Measurements from ENCODE around the gene RAPGEF5.

Gene RAPGEF5

GRCh38 chr7:22252016-22252415 is 104.9 kb downstream of the RAPGEF5 start:
- H3K9me3 ChIP-seq (ENCODE audit: low read length): no peaks in the 10 kb centered on the region
- H3K4me3 ChIP-seq (ENCODE audit: low read length): no peak overlapping the region
- H3K4me1 ChIP-seq (ENCODE audit: insufficient read depth, low read length): peaks cover 23% of the 10 kb centered on the region
- no peaks in the 10 kb centered on the region for H3K27me3 ChIP-seq (ENCODE audit: insufficient read depth, low read length)
- H3K36me3 ChIP-seq (ENCODE audit: insufficient read depth, low read length): no peaks in the 10 kb centered on the region
- no peak overlapping the region for H2AFZ ChIP-seq (ENCODE audit: low read depth, low read length)

DNA sequence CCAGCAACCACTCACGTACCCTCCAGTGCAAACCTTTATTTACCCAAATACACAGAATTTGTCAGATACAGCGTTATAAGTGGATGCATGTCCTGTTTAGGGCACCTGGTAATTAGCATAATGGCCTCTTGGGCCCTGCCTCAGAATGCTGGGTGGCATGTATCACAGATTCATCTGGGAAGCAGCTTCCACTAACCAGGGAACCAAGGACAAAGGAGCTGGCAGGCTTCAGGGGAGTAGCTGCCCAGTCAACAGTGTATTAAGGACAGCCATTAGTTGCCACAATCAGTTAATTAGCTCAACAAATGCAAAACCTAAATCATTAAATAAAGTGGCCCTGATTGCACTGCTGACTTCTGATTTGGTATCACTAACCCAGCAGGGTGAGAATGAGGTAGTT is 105.7 kb downstream of the RAPGEF5 start:
- Histone ChIP-seq H2AFZ (ENCODE audit: low read depth, low read length) (no peak overlapping the region), H3K4me3 (ENCODE audit: low read length) (no peak overlapping the region), H3K27me3 (ENCODE audit: insufficient read depth, low read length) (no peaks in the 10 kb centered on the region), H3K9me3 (ENCODE audit: low read length) (no peaks in the 10 kb centered on the region), H3K36me3 (ENCODE audit: insufficient read depth, low read length) (no peaks in the 10 kb centered on the region), H3K4me1 (ENCODE audit: insufficient read depth, low read length) (peaks cover 23% of the 10 kb centered on the region)

DNA sequence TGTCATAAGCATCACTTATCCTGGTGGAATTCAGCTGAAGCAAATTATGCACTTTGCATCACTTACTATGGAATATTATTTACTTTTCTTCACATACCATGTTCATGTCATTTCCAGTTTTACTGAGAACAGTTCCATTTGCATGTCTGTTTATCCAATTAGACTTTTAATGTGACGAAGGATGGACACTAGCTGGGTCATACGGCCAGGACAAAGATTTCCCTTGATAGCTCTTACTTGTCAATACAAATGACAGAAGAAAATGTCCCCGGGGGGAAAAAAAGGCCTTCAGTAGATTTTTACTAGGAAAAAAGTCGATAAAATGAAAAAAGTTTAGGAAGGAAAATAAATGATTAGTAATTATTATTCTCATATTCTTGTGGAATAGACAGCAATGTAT is 106.6 kb downstream of the RAPGEF5 start:
- H3K27me3 ChIP-seq (ENCODE audit: insufficient read depth, low read length): no peaks in the 10 kb centered on the region
- H2AFZ ChIP-seq (ENCODE audit: low read depth, low read length): no peak overlapping the region
- no peaks in the 10 kb centered on the region for H3K9me3 ChIP-seq (ENCODE audit: low read length)
- no peak overlapping the region for H3K4me3 ChIP-seq (ENCODE audit: low read length)
- H3K4me1 ChIP-seq (ENCODE audit: insufficient read depth, low read length): peaks cover 23% of the 10 kb centered on the region
- H3K36me3 ChIP-seq (ENCODE audit: insufficient read depth, low read length): no peaks in the 10 kb centered on the region

- Histone ChIP-seq H3K36me3 (ENCODE audit: insufficient read depth, low read length) (no peaks in the 10 kb centered on the region), H3K9me3 (ENCODE audit: low read length) (no peaks in the 10 kb centered on the region), H2AFZ (ENCODE audit: low read depth, low read length) (no peak overlapping the region), H3K27me3 (ENCODE audit: insufficient read depth, low read length) (no peaks in the 10 kb centered on the region), H3K4me1 (ENCODE audit: insufficient read depth, low read length) (peaks cover 20% of the 10 kb centered on the region), H3K4me3 (ENCODE audit: low read length) (no peak overlapping the region)
Measured at GRCh38 chr7:22248111-22248809, 108.7 kb downstream of the RAPGEF5 start.

DNA sequence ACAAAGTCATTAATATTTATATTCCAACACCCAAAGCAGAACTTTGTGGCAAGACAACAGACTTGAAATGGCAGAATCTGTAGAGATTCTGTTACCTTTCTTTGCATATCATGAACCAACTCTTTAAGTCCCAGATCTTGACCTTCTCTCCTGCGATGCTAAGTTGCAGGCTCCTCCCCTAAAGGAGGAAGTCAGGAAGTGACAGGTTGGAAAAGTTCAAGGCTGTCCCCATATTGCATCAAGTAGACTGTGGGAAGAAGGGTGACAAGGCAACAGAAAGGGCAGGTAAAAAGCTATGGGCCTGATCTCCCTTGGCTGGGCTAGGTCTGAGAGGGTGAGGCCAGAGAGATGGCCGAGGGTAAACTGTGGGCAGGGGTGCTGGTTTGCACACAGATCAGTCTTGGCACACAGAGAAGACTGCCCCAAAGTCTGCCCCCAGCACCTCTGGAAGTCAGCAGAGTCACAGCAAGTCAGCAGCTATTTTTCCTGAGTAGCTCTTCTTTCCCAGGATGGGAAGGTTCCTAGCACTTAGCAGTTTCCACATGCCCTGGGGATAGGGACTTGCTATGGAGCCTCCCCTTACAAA is 115.1 kb downstream of the RAPGEF5 start:
- no peaks in the 10 kb centered on the region for H3K4me1 ChIP-seq (ENCODE audit: insufficient read depth, low read length)
- no peak overlapping the region for H3K4me3 ChIP-seq (ENCODE audit: low read length)
- H3K9me3 ChIP-seq (ENCODE audit: low read length): no peaks in the 10 kb centered on the region
- H2AFZ ChIP-seq (ENCODE audit: low read depth, low read length): no peak overlapping the region
- H3K27me3 ChIP-seq (ENCODE audit: insufficient read depth, low read length): no peaks in the 10 kb centered on the region
- no peaks in the 10 kb centered on the region for H3K36me3 ChIP-seq (ENCODE audit: insufficient read depth, low read length)

- no peaks in the 10 kb centered on the region for H3K9me3 ChIP-seq (ENCODE audit: low read length)
- no peaks in the 10 kb centered on the region for H3K27me3 ChIP-seq (ENCODE audit: insufficient read depth, low read length)
- no peak overlapping the region for H2AFZ ChIP-seq (ENCODE audit: low read depth, low read length)
- H3K4me1 ChIP-seq (ENCODE audit: insufficient read depth, low read length): no peaks in the 10 kb centered on the region
- no peaks in the 10 kb centered on the region for H3K36me3 ChIP-seq (ENCODE audit: insufficient read depth, low read length)
- H3K4me3 ChIP-seq (ENCODE audit: low read length): no peak overlapping the region
Measured at GRCh38 chr7:22240904-22241571, 115.9 kb downstream of the RAPGEF5 start.

- Histone ChIP-seq H3K9me3 (ENCODE audit: low read length) (no peaks in the 10 kb centered on the region), H3K4me3 (ENCODE audit: low read length) (no peak overlapping the region), H2AFZ (ENCODE audit: low read depth, low read length) (no peak overlapping the region), H3K36me3 (ENCODE audit: insufficient read depth, low read length) (no peaks in the 10 kb centered on the region), H3K27me3 (ENCODE audit: insufficient read depth, low read length) (no peaks in the 10 kb centered on the region), H3K4me1 (ENCODE audit: insufficient read depth, low read length) (no peaks in the 10 kb centered on the region)
Measured at GRCh38 chr7:22238354-22239311, 118.3 kb downstream of the RAPGEF5 start.

GRCh38 chr7:22235134-22235533 is 121.8 kb downstream of the RAPGEF5 start:
- no peak overlapping the region for H2AFZ ChIP-seq (ENCODE audit: low read depth, low read length)
- H3K36me3 ChIP-seq (ENCODE audit: insufficient read depth, low read length): no peaks in the 10 kb centered on the region
- peaks cover 4% of the 10 kb centered on the region for H3K4me1 ChIP-seq (ENCODE audit: insufficient read depth, low read length)
- no peak overlapping the region for H3K4me3 ChIP-seq (ENCODE audit: low read length)
- no peaks in the 10 kb centered on the region for H3K9me3 ChIP-seq (ENCODE audit: low read length)
- no peaks in the 10 kb centered on the region for H3K27me3 ChIP-seq (ENCODE audit: insufficient read depth, low read length)

DNA sequence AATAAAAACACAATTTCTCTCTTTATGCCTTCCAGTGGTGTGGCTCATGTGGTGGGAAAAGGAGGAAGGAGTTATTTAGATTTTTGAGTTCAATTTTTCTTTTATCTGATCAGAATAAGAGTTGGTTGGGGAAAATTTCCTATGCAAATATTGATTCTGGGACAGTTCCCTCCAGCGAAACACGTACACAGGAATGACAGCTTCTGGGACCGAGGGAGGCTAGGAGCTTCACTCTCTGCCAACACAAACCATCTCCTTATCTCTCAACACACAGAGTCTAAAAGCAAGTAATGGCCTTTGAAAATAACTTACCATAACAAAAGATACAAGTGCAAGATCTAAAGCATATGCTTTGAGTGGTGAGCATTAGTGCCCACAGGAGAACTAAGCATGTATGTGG is 122.7 kb downstream of the RAPGEF5 start:
- H3K9me3 ChIP-seq (ENCODE audit: low read length): no peaks in the 10 kb centered on the region
- no peaks in the 10 kb centered on the region for H3K36me3 ChIP-seq (ENCODE audit: insufficient read depth, low read length)
- peaks cover 4% of the 10 kb centered on the region for H3K4me1 ChIP-seq (ENCODE audit: insufficient read depth, low read length)
- H2AFZ ChIP-seq (ENCODE audit: low read depth, low read length): no peak overlapping the region
- H3K27me3 ChIP-seq (ENCODE audit: insufficient read depth, low read length): no peaks in the 10 kb centered on the region
- no peak overlapping the region for H3K4me3 ChIP-seq (ENCODE audit: low read length)

GRCh38 chr7:22231806-22232205 is 125.1 kb downstream of the RAPGEF5 start:
- H2AFZ ChIP-seq (ENCODE audit: low read depth, low read length): no peak overlapping the region
- H3K4me1 ChIP-seq (ENCODE audit: insufficient read depth, low read length): peaks cover 4% of the 10 kb centered on the region
- no peak overlapping the region for H3K4me3 ChIP-seq (ENCODE audit: low read length)
- no peaks in the 10 kb centered on the region for H3K27me3 ChIP-seq (ENCODE audit: insufficient read depth, low read length)
- H3K9me3 ChIP-seq (ENCODE audit: low read length): no peaks in the 10 kb centered on the region
- H3K36me3 ChIP-seq (ENCODE audit: insufficient read depth, low read length): no peaks in the 10 kb centered on the region

- Histone ChIP-seq H3K9me3 (ENCODE audit: low read length) (no peaks in the 10 kb centered on the region), H3K4me1 (ENCODE audit: insufficient read depth, low read length) (peaks cover 4% of the 10 kb centered on the region), H3K36me3 (ENCODE audit: insufficient read depth, low read length) (no peaks in the 10 kb centered on the region), H3K4me3 (ENCODE audit: low read length) (no peak overlapping the region), H3K27me3 (ENCODE audit: insufficient read depth, low read length) (no peaks in the 10 kb centered on the region), H2AFZ (ENCODE audit: low read depth, low read length) (no peak overlapping the region)
Measured at GRCh38 chr7:22231141-22231540, 125.8 kb downstream of the RAPGEF5 start.

- H3K4me1 ChIP-seq (ENCODE audit: insufficient read depth, low read length): peaks cover 4% of the 10 kb centered on the region
- H3K4me3 ChIP-seq (ENCODE audit: low read length): no peak overlapping the region
- no peaks in the 10 kb centered on the region for H3K36me3 ChIP-seq (ENCODE audit: insufficient read depth, low read length)
- H2AFZ ChIP-seq (ENCODE audit: low read depth, low read length): no peak overlapping the region
- no peaks in the 10 kb centered on the region for H3K27me3 ChIP-seq (ENCODE audit: insufficient read depth, low read length)
- H3K9me3 ChIP-seq (ENCODE audit: low read length): no peaks in the 10 kb centered on the region
Measured at GRCh38 chr7:22230238-22230637, 126.7 kb downstream of the RAPGEF5 start.

DNA sequence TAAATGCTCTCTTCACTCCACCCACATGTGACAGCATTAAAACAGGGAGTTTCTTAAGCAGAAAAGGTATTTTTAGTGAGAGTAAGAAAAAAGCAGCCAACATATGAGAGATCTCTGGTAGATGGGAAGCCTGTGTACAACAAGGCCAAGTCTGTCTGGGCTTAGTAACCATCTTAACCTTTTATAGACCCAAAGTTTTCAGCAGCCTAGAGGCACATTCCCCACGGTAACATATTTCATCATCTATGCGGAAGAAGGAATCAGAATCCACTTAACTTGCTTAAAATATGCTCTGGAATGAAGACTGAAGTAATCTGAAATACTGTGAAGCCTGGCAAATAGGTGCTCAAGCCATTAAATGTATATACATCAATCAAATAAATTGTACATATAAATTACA is 127.8 kb downstream of the RAPGEF5 start:
- no peaks in the 10 kb centered on the region for H3K27me3 ChIP-seq (ENCODE audit: insufficient read depth, low read length)
- peaks cover 4% of the 10 kb centered on the region for H3K4me1 ChIP-seq (ENCODE audit: insufficient read depth, low read length)
- H3K9me3 ChIP-seq (ENCODE audit: low read length): no peaks in the 10 kb centered on the region
- no peaks in the 10 kb centered on the region for H3K36me3 ChIP-seq (ENCODE audit: insufficient read depth, low read length)
- H2AFZ ChIP-seq (ENCODE audit: low read depth, low read length): no peak overlapping the region
- H3K4me3 ChIP-seq (ENCODE audit: low read length): no peak overlapping the region
